ENCODE measurements around the gene LLGL2. TPM values are rescaled to one million over a fixed set of nuclear protein-coding genes. Genes with fewer than 3 reads are reported as not detected.
A peak's percentile ranks its signal among the peaks of the same experiment; 100 is the strongest.

LLGL2 gene
- total and polyA plus RNA-seq, 5 experiments from 2014 or later, result 13.4 to 30.6 (median 21.8) TPM

- Mint-ChIP-seq H3K27me3 (no peaks in the 10 kb centered on the region), H3K36me3 (peaks cover 0 to 9% (median 2%) of the 10 kb centered on the region in 3 donors), H3K27ac (peak overlapping the region in 1 of 10 donors; percentile 58), H3K9me3 (no peaks in the 10 kb centered on the region), H3K4me3 (peak overlapping the region in 1 of 10 donors; percentile 7), H3K4me1 (peaks cover 0 to 2% (median 0%) of the 10 kb centered on the region in 4 donors)
- ATAC-seq (no peak), DNase-seq (no peak)
- POLR2A ChIA-PET, result interaction anchor here (0.9 to 2.0 kb wide), 5 partner anchors 13 to 85 kb away, joined by 3 to 8 read pairs (median 4); partner anchors contain the start of gene TSEN54
These were observed 22.1 kb upstream of the LLGL2 start for GRCh38 chr17:75503337-75503950.

GRCh38 chr17:75503976-75504346 is 21.5 kb upstream of the LLGL2 start:
- Mint-ChIP-seq H3K4me1 (no peaks in the 10 kb centered on the region), H3K27ac (no peak overlapping the region), H3K27me3 (no peaks in the 10 kb centered on the region), H3K36me3 (peaks cover 0 to 9% (median 2%) of the 10 kb centered on the region in 3 donors), H3K4me3 (peak overlapping the region in 1 of 10 donors; percentile 62), H3K9me3 (no peaks in the 10 kb centered on the region)
- ATAC-seq, result no peak
- POLR2A ChIA-PET, result interaction anchor here (0.5 to 2.0 kb wide), 6 partner anchors 12 to 270 kb away, joined by 3 to 8 read pairs (median 4); partner anchors contain the start of gene TSEN54
- peak in 1 of 10 donors; percentile 49 for DNase-seq

GRCh38 chr17:75504347-75505151 is 20.9 kb upstream of the LLGL2 start:
- ATAC-seq (peak; percentile 61 to 80), DNase-seq (peak in 5 of 10 donors; percentile 20 to 48 (median 32))
- Mint-ChIP-seq H3K4me1 (no peaks in the 10 kb centered on the region), H3K27me3 (no peaks in the 10 kb centered on the region), H3K9me3 (no peaks in the 10 kb centered on the region), H3K27ac (no peak overlapping the region), H3K4me3 (peak overlapping the region in 1 of 10 donors; percentile 62), H3K36me3 (peaks cover 0 to 5% (median 2%) of the 10 kb centered on the region in 3 donors)
- POLR2A ChIA-PET, result interaction anchor here (0.5 to 2.0 kb wide), 5 partner anchors 12 to 271 kb away, joined by 3 to 8 read pairs (median 4); partner anchors contain the start of gene TSEN54

GRCh38 chr17:75505152-75505409 is 20.4 kb upstream of the LLGL2 start:
- no peaks in the 10 kb centered on the region for H3K9me3 Mint-ChIP-seq
- no peaks in the 10 kb centered on the region for H3K27me3 Mint-ChIP-seq
- POLR2A ChIA-PET, result interaction anchor here (1.2 to 2.0 kb wide), 3 partner anchors 11 to 83 kb away, joined by 3 to 8 read pairs (median 5); partner anchors contain the start of gene TSEN54
- no peaks in the 10 kb centered on the region for H3K4me1 Mint-ChIP-seq
- ATAC-seq (no peak), DNase-seq (no peak)
- H3K4me3 Mint-ChIP-seq, result no peak overlapping the region
- no peak overlapping the region for H3K27ac Mint-ChIP-seq
- H3K36me3 Mint-ChIP-seq, result peaks cover 0 to under 1% (median 0%) of the 10 kb centered on the region in 3 donors

- no peaks in the 10 kb centered on the region for H3K9me3 Mint-ChIP-seq
- POLR2A ChIA-PET, result interaction anchor here (0.6 to 2.0 kb wide), 5 partner anchors 11 to 91 kb away, joined by 3 to 8 read pairs (median 4); partner anchors contain the start of genes TMEM94 and TSEN54
- no peaks in the 10 kb centered on the region for H3K36me3 Mint-ChIP-seq
- no peaks in the 10 kb centered on the region for H3K27me3 Mint-ChIP-seq
- H3K27ac Mint-ChIP-seq, result no peak overlapping the region
- no peaks in the 10 kb centered on the region for H3K4me1 Mint-ChIP-seq
- DNase-seq (no peak), ATAC-seq (no peak)
- no peak overlapping the region for H3K4me3 Mint-ChIP-seq
These were observed 19.9 kb upstream of the LLGL2 start for GRCh38 chr17:75505640-75506039.

GRCh38 chr17:75506134-75506533 is 19.4 kb upstream of the LLGL2 start:
- no peak for ATAC-seq
- Mint-ChIP-seq H3K27me3 (no peaks in the 10 kb centered on the region), H3K4me1 (no peaks in the 10 kb centered on the region), H3K36me3 (no peaks in the 10 kb centered on the region), H3K4me3 (no peak overlapping the region), H3K27ac (no peak overlapping the region), H3K9me3 (no peaks in the 10 kb centered on the region)
- POLR2A ChIA-PET, result interaction anchor here (0.5 to 0.9 kb wide), 3 partner anchors 50 to 159 kb away, joined by 3 to 6 read pairs (median 4); partner anchors contain the start of gene TMEM94
- no peak for DNase-seq

GRCh38 chr17:75506888-75507287 is 18.6 kb upstream of the LLGL2 start:
- H3K4me3 Mint-ChIP-seq, result no peak overlapping the region
- no peaks in the 10 kb centered on the region for H3K9me3 Mint-ChIP-seq
- ATAC-seq (no peak), DNase-seq (no peak)
- H3K27me3 Mint-ChIP-seq, result no peaks in the 10 kb centered on the region
- POLR2A ChIA-PET, result no interaction called here
- no peaks in the 10 kb centered on the region for H3K36me3 Mint-ChIP-seq
- no peaks in the 10 kb centered on the region for H3K4me1 Mint-ChIP-seq
- H3K27ac Mint-ChIP-seq, result no peak overlapping the region

GRCh38 chr17:75507733-75508719 is 17.5 kb upstream of the LLGL2 start:
- POLR2A ChIA-PET, result interaction anchor here (0.5 to 0.6 kb wide), 2 partner anchors 90 to 101 kb away, joined by 3 to 4 read pairs; no protein-coding TSS in a partner anchor
- no peaks in the 10 kb centered on the region for H3K9me3 Mint-ChIP-seq

GRCh38 chr17:75508931-75509361 is 16.6 kb upstream of the LLGL2 start:
- no peaks in the 10 kb centered on the region for H3K9me3 Mint-ChIP-seq

More at GRCh38 chr17:75507733-75508719, 17.5 kb upstream of the LLGL2 start:
- H3K27me3 Mint-ChIP-seq, result no peaks in the 10 kb centered on the region
- DNase-seq (no peak), ATAC-seq (no peak)
- H3K36me3 Mint-ChIP-seq, result no peaks in the 10 kb centered on the region
- H3K4me3 Mint-ChIP-seq, result no peak overlapping the region
- H3K4me1 Mint-ChIP-seq, result no peaks in the 10 kb centered on the region
- H3K27ac Mint-ChIP-seq, result no peak overlapping the region

GRCh38 chr17:75509528-75510258 is 15.8 kb upstream of the LLGL2 start:
- Mint-ChIP-seq H3K36me3 (no peaks in the 10 kb centered on the region), H3K9me3 (no peaks in the 10 kb centered on the region), H3K4me1 (peaks cover 0 to 2% (median 0%) of the 10 kb centered on the region in 4 donors), H3K27ac (no peak overlapping the region), H3K27me3 (no peaks in the 10 kb centered on the region), H3K4me3 (no peak overlapping the region)
- DNase-seq, result no peak
- POLR2A ChIA-PET, result interaction anchor here (0.8 kb wide), 1 partner anchor 58 kb away, joined by 3 read pairs; no protein-coding TSS in a partner anchor
- ATAC-seq, result no peak

More at GRCh38 chr17:75508931-75509361, 16.6 kb upstream of the LLGL2 start:
- POLR2A ChIA-PET, result interaction anchor here (0.6 to 0.8 kb wide), 3 partner anchors 57 to 170 kb away, joined by 3 to 4 read pairs (median 3); no protein-coding TSS in a partner anchor
- Mint-ChIP-seq H3K27me3 (no peaks in the 10 kb centered on the region), H3K4me1 (no peaks in the 10 kb centered on the region), H3K27ac (peak overlapping the region in 1 of 10 donors; percentile 65), H3K36me3 (no peaks in the 10 kb centered on the region), H3K4me3 (no peak overlapping the region)
- no peak for DNase-seq
- ATAC-seq, result no peak

GRCh38 chr17:75511270-75511609 is 14.3 kb upstream of the LLGL2 start:
- POLR2A ChIA-PET, result interaction anchor here (0.7 to 1.2 kb wide), 2 partner anchors 55 to 842 kb away, joined by 4 read pairs; partner anchors contain the start of gene TMEM94
- Mint-ChIP-seq H3K36me3 (no peaks in the 10 kb centered on the region), H3K9me3 (no peaks in the 10 kb centered on the region), H3K4me3 (no peak overlapping the region), H3K27me3 (no peaks in the 10 kb centered on the region), H3K4me1 (peaks cover 0 to 2% (median 0%) of the 10 kb centered on the region in 4 donors), H3K27ac (peak overlapping the region in 1 of 10 donors; percentile 29)
- ATAC-seq (no peak), DNase-seq (no peak)

Data from naive thymus-derived CD8-positive, alpha-beta T cell (primary cell).